ENCODE measurements around the gene GAS5. TPM values are rescaled to one million over a fixed set of nuclear protein-coding genes. Genes with fewer than 3 reads are reported as not detected.

The GAS5 gene
- total and polyA plus RNA-seq, 2 of the 8 experiments (the other 6 are each of a cell fraction or from before 2014, with no cell fraction given): 799 to 1,238 TPM

- no peak overlapping the region for H3K56ac ChIP-seq (replicated peaks; ENCODE audit: insufficient read length, low read depth, low read length)
- H3K23ac ChIP-seq (ENCODE audit: insufficient read length): no peak overlapping the region
- H3K23me2 ChIP-seq (ENCODE audit: low read depth, low read length): no peaks in the 10 kb centered on the region
- no peak overlapping the region for H4K5ac ChIP-seq (ENCODE audit: insufficient read length, low read depth, low read length)
- ChIA-PET CTCF (ENCODE audit: partially characterized antibody) (no interaction called here), POLR2A (ENCODE audit: partially characterized antibody) (interaction anchor here (1.0 to 17.5 kb wide), 5 partner anchors 9 to 166 kb away, joined by 3 to 475 read pairs (median 4); partner anchors contain the start of genes GAS5, RC3H1 and ZBTB37)
- H2BK120ac ChIP-seq (replicated peaks; ENCODE audit: low read depth, low read length): no peak overlapping the region
- peaks cover 0 to 1% of the 10 kb centered on the region in 2 experiments for H4K20me1 ChIP-seq (replicated peaks in 1 of 2; ENCODE audit: control insufficient read depth in 1 of 2, insufficient read depth in 2 of 2, low read length in 2 of 2)
- FAIRE-seq: no peak
- no peak overlapping the region for H2BK5ac ChIP-seq (ENCODE audit: low read depth, low read length)
- H3K4me3 ChIP-seq (ENCODE audit: extremely low read depth in 1 of 4, insufficient read depth in 2 of 4, low read depth in 3 of 4, low read length in 4 of 4): no peak overlapping the region
- DNase-seq (ENCODE audit: low read depth in 1 of 2, low spot score in 2 of 2): no peak
- H3K4me1 ChIP-seq (replicated peaks in 1 of 4; ENCODE audit: control insufficient read depth in 3 of 4, insufficient read depth in 4 of 4, low read length in 3 of 4): peaks cover 0 to 9% (median 4%) of the 10 kb centered on the region in 4 experiments; a peak in 5 of 7 replicates
- H2BK20ac ChIP-seq (ENCODE audit: low read length): no peak overlapping the region
- H4K91ac ChIP-seq (replicated peaks; ENCODE audit: insufficient read length, low read length): no peak overlapping the region
- H2BK15ac ChIP-seq (ENCODE audit: low read length): no peak overlapping the region
- WGBS, 2 experiments (ENCODE audit: extremely low coverage in 1 of 2, insufficient coverage in 1 of 2, insufficient read length in 1 of 2, insufficient replicate concordance in 2 of 2, low coverage in 1 of 2, low lambda C conversion rate in 2 of 2, missing lambda C conversion rate in 1 of 2): 94% methylated on average over 1 of the region's 1 CpG; no CpG with 5 or more reads in 1 of the 2 experiments
- H2AFZ ChIP-seq (ENCODE audit: low read length): no peak overlapping the region
- H3K18ac ChIP-seq (ENCODE audit: extremely low read depth, low read length): no peak overlapping the region
- no peaks in the 10 kb centered on the region for H3K79me2 ChIP-seq (ENCODE audit: control insufficient read depth in 1 of 2, insufficient read depth in 2 of 2, low read length in 2 of 2)
- H3K27ac ChIP-seq (ENCODE audit: low read depth, low read length): no peak overlapping the region
- no peaks in the 10 kb centered on the region for H3K9me3 ChIP-seq (ENCODE audit: insufficient read depth in 2 of 2, low read depth in 1 of 2, low read length in 1 of 2)
- peaks cover 6 to 57% (median 26%) of the 10 kb centered on the region in 4 experiments; a peak in 7 of 8 replicates for H3K36me3 ChIP-seq (ENCODE audit: control insufficient read depth in 2 of 4, insufficient read depth in 4 of 4, low read length in 3 of 4)
- TF ChIP-seq TCF12 (IDR thresholded peaks at IDR 0.05; ENCODE audit: low read depth, low read length): no peak
- TF ChIP-seq POLR2AphosphoS5 (IDR thresholded peaks at IDR 0.05; ENCODE audit: low read depth, low read length): peak; percentile 33; the same call in 1 of the 2 replicates
- no peak for TF ChIP-seq HDAC2 (IDR thresholded peaks at IDR 0.05; ENCODE audit: borderline replicate concordance in 1 of 2, low read depth in 2 of 2, low read length in 2 of 2)
- H3K4me2 ChIP-seq (ENCODE audit: insufficient read depth in 1 of 2, low read depth in 2 of 2, low read length in 2 of 2): no peak overlapping the region
- H4K8ac ChIP-seq (ENCODE audit: extremely low read depth, insufficient read depth, low read length): no peak overlapping the region
- H3K79me1 ChIP-seq (ENCODE audit: low read depth, low read length): no peaks in the 10 kb centered on the region
- H2AK5ac ChIP-seq (ENCODE audit: low read depth, low read length): no peak overlapping the region
- H2BK12ac ChIP-seq (ENCODE audit: low read depth, low read length): no peak overlapping the region
- H3K27me3 ChIP-seq (replicated peaks in 1 of 4; ENCODE audit: control insufficient read depth in 3 of 4, extremely low read depth in 1 of 4, insufficient read depth in 3 of 4, low read length in 3 of 4): no peaks in the 10 kb centered on the region
- no peak overlapping the region for H3K4ac ChIP-seq (replicated peaks; ENCODE audit: insufficient read length, low read depth, low read length)
- no peak overlapping the region for H3K9ac ChIP-seq (replicated peaks in 1 of 4; ENCODE audit: extremely low read depth in 1 of 4, low read depth in 3 of 4, low read length in 3 of 4)
- H3K14ac ChIP-seq (ENCODE audit: insufficient read length): no peak overlapping the region
Observed at GRCh38 chr1:173856014-173856413, 11.8 kb downstream of the GAS5 start.
